Effector memory CD8-positive, alpha-beta T cell (primary cell): Measurements from ENCODE around the gene CFAP43.

Source experiments
- ATAC-seq: fragments of 150-1000 bp; cut with Tn5 transposase; replicated peaks from 2 replicates; pipeline ENCODE4 v1.10.0; 2021; ENCODE audit warnings: mild to moderate bottlenecking, moderate library complexity
- DNase-seq, 3 experiments: peaks; one replicate each; pipeline ENCODE4 v3.0.0; 2021
- H3K27ac Mint-ChIP-seq, 2 donors: one replicate each; pipeline ENCODE4 v1.8.0; 2022; ENCODE audit warnings: mild to moderate bottlenecking in 2 of 2, mixed read lengths in 2 of 2, moderate library complexity in 2 of 2
- H3K27me3 Mint-ChIP-seq, 2 donors: one replicate each; pipeline ENCODE4 v1.8.0; 2022; ENCODE audit warnings: mixed read lengths in 2 of 2
- H3K36me3 Mint-ChIP-seq: one replicate; pipeline ENCODE4 v1.8.0; 2022; ENCODE audit warnings: mild to moderate bottlenecking, moderate library complexity, mixed read lengths; ENCODE audit not compliant: insufficient read depth
- H3K4me1 Mint-ChIP-seq, 2 donors: one replicate each; pipeline ENCODE4 v1.8.0; 2022; ENCODE audit warnings: low read depth in 2 of 2, mixed read lengths in 2 of 2
- H3K4me3 Mint-ChIP-seq, 2 donors: one replicate each; pipeline ENCODE4 v1.8.0; 2022; ENCODE audit warnings: mild to moderate bottlenecking in 2 of 2, mixed read lengths in 2 of 2, moderate library complexity in 2 of 2
- H3K9me3 Mint-ChIP-seq, 2 donors: one replicate each; pipeline ENCODE4 v1.8.0; 2022; ENCODE audit warnings: mixed read lengths in 2 of 2

Gene CFAP43

GRCh38 chr10:104081998-104082397, 150.2 kb downstream of the CFAP43 start:
- no peaks in the 10 kb centered on the region for H3K9me3 Mint-ChIP-seq

GRCh38 chr10:104080762-104081161, 151.4 kb downstream of the CFAP43 start:
- no peaks in the 10 kb centered on the region for H3K4me1 Mint-ChIP-seq
- H3K27ac Mint-ChIP-seq: no peak overlapping the region
- H3K9me3 Mint-ChIP-seq: no peaks in the 10 kb centered on the region
- DNase-seq: no peak
- H3K27me3 Mint-ChIP-seq: no peaks in the 10 kb centered on the region
- no peak overlapping the region for H3K4me3 Mint-ChIP-seq
- ATAC-seq: peak; percentile 36
- no peaks in the 10 kb centered on the region for H3K36me3 Mint-ChIP-seq

More at GRCh38 chr10:104081998-104082397, 150.2 kb downstream of the CFAP43 start:
- Mint-ChIP-seq H3K36me3 (no peaks in the 10 kb centered on the region), H3K27me3 (no peaks in the 10 kb centered on the region), H3K27ac (no peak overlapping the region), H3K4me1 (no peaks in the 10 kb centered on the region), H3K4me3 (no peak overlapping the region)
- DNase-seq: no peak
- ATAC-seq: no peak
